SKM-1 treated with dmso at 0.1 percent for 144 hours (cell line): ENCODE results near the gene PDE2A.
"Not testable (repeated sequence)": the region's sequence is repeated elsewhere in the genome, so short reads cannot be mapped to it uniquely, and the experiment has no call there.

Experiments
- DNase-seq: peaks from one replicate; lab custom pipeline; 2025; ENCODE audit not compliant: unreplicated experiment; lab: John Stamatoyannopoulos, UW

Gene PDE2A

GRCh38 chr11:72578991-72579815 lies 95.0 kb downstream of the PDE2A start:
- no peak for DNase-seq

- no peak for DNase-seq
Observed at GRCh38 chr11:72578566-72578965, 95.7 kb downstream of the PDE2A start.

GRCh38 chr11:72578051-72578450 lies 96.2 kb downstream of the PDE2A start:
- no peak for DNase-seq

- no peak for DNase-seq
Observed at GRCh38 chr11:72577271-72577721, 96.9 kb downstream of the PDE2A start.

GRCh38 chr11:72576661-72577060 lies 97.6 kb downstream of the PDE2A start:
- no peak for DNase-seq

- no peak for DNase-seq
Observed at GRCh38 chr11:72576243-72576595, 98.0 kb downstream of the PDE2A start.

- DNase-seq, result no peak
Observed at GRCh38 chr11:72575533-72576242, 98.5 kb downstream of the PDE2A start.

- DNase-seq, result no peak
Observed at GRCh38 chr11:72574548-72575460, 99.4 kb downstream of the PDE2A start.

- DNase-seq, result no peak
Observed at GRCh38 chr11:72573855-72574445, 100.3 kb downstream of the PDE2A start.

GRCh38 chr11:72573072-72573854 lies 101.0 kb downstream of the PDE2A start:
- peak; percentile 4 for DNase-seq

- DNase-seq, result not testable (repeated sequence)
Observed at GRCh38 chr11:72572540-72572939, 101.7 kb downstream of the PDE2A start.

- DNase-seq, result no peak
Observed at GRCh38 chr11:72570893-72571661, 103.1 kb downstream of the PDE2A start.

- DNase-seq, result no peak
Observed at GRCh38 chr11:72569966-72570892, 104.0 kb downstream of the PDE2A start.

- no peak for DNase-seq
Observed at GRCh38 chr11:72568861-72569260, 105.4 kb downstream of the PDE2A start.

- no peak for DNase-seq
Observed at GRCh38 chr11:72562431-72562830, 111.8 kb downstream of the PDE2A start.

- no peak for DNase-seq
Observed at GRCh38 chr11:72561856-72562255, 112.4 kb downstream of the PDE2A start.

GRCh38 chr11:72560864-72561263 lies 113.4 kb downstream of the PDE2A start:
- DNase-seq, result not testable (repeated sequence)

- DNase-seq, result no peak
Observed at GRCh38 chr11:72556433-72556832, 117.8 kb downstream of the PDE2A start.
